Stimulated activated CD4-positive, alpha-beta T cell treated with anti-CD3 and anti-CD28 coated beads, Interleukin-2, amount 100 ng/mL, for 24 hours (primary cell): Measurements from ENCODE around the gene LGALS12.
A peak's percentile ranks its signal among the peaks of the same experiment; 100 is the strongest.

Experiments
- DNase-seq, 2 donors: peaks; one replicate each; pipeline ENCODE4 v3.0.0-alpha.2; 2020

Gene LGALS12

GRCh38 chr11:63505857-63506528, at the start of gene LGALS12:
TSS of gene LGALS12 (plus strand) at chr11:63506084. CDS start at chr11:63506459, 375 bp downstream.
- no peak for DNase-seq

- DNase-seq: no peak
Measured at GRCh38 chr11:63459586-63459985, 46.3 kb upstream of the LGALS12 start.

- DNase-seq: no peak
Measured at GRCh38 chr11:63462137-63462536, 43.7 kb upstream of the LGALS12 start.

GRCh38 chr11:63470311-63470710, 35.6 kb upstream of the LGALS12 start:
- no peak for DNase-seq

- no peak for DNase-seq
Measured at GRCh38 chr11:63472372-63472771, 33.5 kb upstream of the LGALS12 start.

- DNase-seq: no peak
Measured at GRCh38 chr11:63476618-63477017, 29.3 kb upstream of the LGALS12 start.

GRCh38 chr11:63478896-63479295, 27.0 kb upstream of the LGALS12 start:
- peak; percentile 17 to 48 for DNase-seq

- DNase-seq: no peak
Measured at GRCh38 chr11:63480039-63480438, 25.8 kb upstream of the LGALS12 start.

GRCh38 chr11:63485777-63486176, 20.1 kb upstream of the LGALS12 start:
- no peak for DNase-seq

GRCh38 chr11:63488789-63489188, 17.1 kb upstream of the LGALS12 start:
- DNase-seq: no peak

- DNase-seq: no peak
Measured at GRCh38 chr11:63489879-63490278, 16.0 kb upstream of the LGALS12 start.

GRCh38 chr11:63490551-63491239, 15.2 kb upstream of the LGALS12 start, which contains the start of gene PLAAT5:
TSS of gene PLAAT5 (minus strand) at chr11:63491167. CDS start at chr11:63491034, 133 bp downstream.
- peak in 1 of 2 donors; percentile 38 for DNase-seq

- no peak for DNase-seq
Measured at GRCh38 chr11:63491240-63491587, 14.7 kb upstream of the LGALS12 start.

GRCh38 chr11:63491636-63492372, 14.1 kb upstream of the LGALS12 start:
- DNase-seq: no peak

GRCh38 chr11:63492441-63492840, 13.4 kb upstream of the LGALS12 start:
- DNase-seq: no peak

GRCh38 chr11:63493127-63493526, 12.8 kb upstream of the LGALS12 start:
- no peak for DNase-seq

GRCh38 chr11:63494975-63495374, 10.9 kb upstream of the LGALS12 start:
- DNase-seq: no peak

GRCh38 chr11:63499874-63500273, 6.0 kb upstream of the LGALS12 start:
- DNase-seq: no peak

- DNase-seq: no peak
Measured at GRCh38 chr11:63501236-63501635, 4.6 kb upstream of the LGALS12 start.

- DNase-seq: no peak
Measured at GRCh38 chr11:63502252-63502820, 3.5 kb upstream of the LGALS12 start.

GRCh38 chr11:63503492-63503891, 2.4 kb upstream of the LGALS12 start:
- DNase-seq: no peak

- DNase-seq: no peak
Measured at GRCh38 chr11:63504054-63504453, 1.8 kb upstream of the LGALS12 start.

GRCh38 chr11:63504933-63505586, 824 bp upstream of the LGALS12 start:
- no peak for DNase-seq
